Measurements from ENCODE around the gene AVEN.
"Not testable (repeated sequence)": the region's sequence is repeated elsewhere in the genome, so short reads cannot be mapped to it uniquely, and the experiment has no call there.

AVEN gene

DNA sequence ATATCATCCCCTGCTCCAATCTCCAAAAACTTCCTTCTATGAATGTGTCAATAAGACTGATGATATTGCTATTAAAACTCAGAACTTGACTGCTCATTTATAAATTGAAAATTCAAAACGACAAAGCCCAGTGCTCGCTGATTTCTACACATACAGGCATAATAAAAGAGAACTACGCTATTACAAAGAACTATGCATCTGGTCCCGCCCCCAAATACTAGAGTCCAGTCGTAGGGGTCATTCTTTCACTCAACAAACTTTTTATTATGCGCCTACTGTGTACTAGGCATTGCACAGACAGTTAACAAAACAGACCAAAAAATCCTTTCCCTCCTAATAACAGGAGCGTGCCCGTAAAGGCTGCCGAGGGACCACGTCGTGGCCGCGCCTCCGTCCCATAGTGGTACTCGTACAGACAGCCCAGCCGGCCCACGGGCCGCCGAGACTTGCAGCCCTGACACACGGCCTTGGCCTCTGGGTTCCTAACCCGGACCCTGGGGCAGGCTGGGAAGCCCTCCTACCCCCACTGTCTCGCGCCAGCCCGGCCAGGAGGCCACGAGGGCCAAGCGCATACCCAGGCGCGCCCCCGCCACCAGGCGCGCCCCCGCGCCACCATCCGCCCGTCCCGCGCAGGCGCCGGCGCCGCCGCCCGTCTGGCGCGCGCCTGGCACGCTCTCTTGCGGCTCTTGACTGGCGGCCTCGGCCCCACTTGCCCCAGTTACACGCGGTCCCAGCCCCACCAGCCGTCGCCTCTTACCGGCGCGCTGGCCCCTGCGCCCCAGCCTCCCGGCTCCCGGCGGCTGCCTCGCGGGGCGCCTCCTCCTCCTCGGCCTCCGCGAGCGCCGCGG, 757 bp downstream of the AVEN start:
- DNase-seq: peak; percentile 85

- no peak for DNase-seq
These were observed 6.8 kb downstream of the AVEN start for GRCh38 chr15:34031987-34032760.

- no peak for DNase-seq
These were observed 11.4 kb downstream of the AVEN start for GRCh38 chr15:34027606-34028005.

- no peak for DNase-seq
These were observed 13.8 kb downstream of the AVEN start for GRCh38 chr15:34025252-34025651.

DNA sequence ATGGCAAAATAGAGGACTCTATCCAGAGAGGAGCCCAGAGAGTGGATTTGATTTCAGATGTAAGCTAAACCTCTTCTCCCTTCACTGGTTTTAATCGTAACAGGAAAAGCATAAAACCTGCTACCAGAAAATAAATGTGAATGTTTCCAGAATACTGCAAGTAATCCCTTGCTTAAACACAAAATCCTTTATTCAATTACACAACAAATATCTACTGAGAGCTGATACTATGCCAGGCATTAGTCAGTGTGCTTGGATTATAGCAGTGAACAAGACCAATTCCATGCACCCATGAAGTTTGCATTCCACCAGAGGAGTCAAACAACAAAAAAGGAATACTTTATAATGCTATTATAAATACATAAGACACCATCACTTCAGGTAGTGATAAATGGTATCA, 15.1 kb downstream of the AVEN start:
- no peak for DNase-seq

DNA sequence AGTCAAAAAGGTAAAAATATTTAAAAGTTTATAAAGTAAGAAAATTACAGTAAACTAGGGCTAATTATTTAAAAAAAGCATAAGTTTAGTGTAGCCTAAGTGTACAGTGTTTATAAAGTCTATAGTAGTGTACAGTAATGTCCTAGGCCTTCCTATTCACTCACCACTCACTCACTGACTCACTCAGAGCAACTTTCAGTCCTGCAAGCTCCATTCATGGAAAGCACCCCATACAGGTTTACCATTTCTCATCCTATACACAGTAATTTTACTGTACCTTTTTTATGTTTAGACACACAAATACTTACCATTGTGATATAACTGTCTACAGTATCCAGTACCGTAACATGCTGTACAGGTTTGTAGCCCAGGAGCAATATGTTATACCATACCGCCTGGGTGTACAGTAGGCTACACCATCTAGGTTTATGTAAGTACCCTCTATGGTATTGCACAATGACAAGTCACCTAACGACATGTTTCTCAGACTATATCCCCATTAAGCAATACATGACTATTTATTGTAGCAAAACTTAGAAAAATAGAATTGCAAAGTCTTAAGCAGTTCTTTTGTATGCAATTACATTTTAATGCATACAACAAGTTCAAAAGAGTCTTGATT, 19.5 kb downstream of the AVEN start:
- DNase-seq: no peak

- not testable (repeated sequence) for DNase-seq
These were observed 20.3 kb downstream of the AVEN start for GRCh38 chr15:34018738-34019137.

- no peak for DNase-seq
These were observed 20.9 kb downstream of the AVEN start for GRCh38 chr15:34018021-34018645.

- DNase-seq: no peak
These were observed 24.4 kb downstream of the AVEN start for GRCh38 chr15:34014556-34014955.

GRCh38 chr15:34013746-34014145, 25.3 kb downstream of the AVEN start:
- DNase-seq: no peak

GRCh38 chr15:34012461-34013028, 26.5 kb downstream of the AVEN start:
- no peak for DNase-seq

DNA sequence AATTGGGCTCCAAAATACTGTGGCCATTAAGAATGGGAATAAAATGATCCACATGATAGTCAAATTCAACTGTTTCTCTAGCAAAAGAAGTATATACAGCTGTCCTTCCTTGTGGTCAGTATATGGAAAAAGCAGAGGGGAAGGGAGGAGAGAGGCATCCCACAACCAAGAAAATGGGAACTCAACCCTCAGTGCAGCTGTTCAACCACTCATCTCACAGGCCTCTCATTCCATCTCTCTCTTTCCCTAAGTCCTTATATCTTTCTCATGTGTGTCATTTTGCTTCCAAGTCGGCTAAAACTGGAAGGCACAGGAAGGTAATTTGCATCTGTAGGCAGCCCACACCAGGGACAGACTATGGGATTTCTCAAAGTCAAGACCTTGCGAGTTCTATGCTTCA, 27.5 kb downstream of the AVEN start:
- DNase-seq: no peak

- no peak for DNase-seq
These were observed 28.1 kb downstream of the AVEN start for GRCh38 chr15:34010921-34011320.

DNA sequence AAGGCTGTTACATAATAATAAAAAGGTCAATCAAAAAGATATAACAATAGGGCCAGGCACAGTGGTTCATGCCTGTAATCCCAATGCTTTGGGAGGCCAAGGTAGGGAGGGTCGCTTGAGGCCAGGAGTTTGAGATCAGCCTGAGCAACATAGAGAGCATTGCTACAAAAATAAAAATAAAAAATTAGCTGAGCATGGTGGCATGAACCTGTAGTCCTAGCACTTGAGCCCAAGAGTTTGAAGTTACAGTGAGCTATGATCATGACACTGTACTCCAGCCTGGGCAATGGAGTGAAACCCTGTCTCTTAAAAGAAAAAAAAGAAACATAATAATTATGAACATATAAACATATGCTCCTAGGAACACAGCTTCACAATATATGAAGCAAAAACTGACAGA, 29.3 kb downstream of the AVEN start:
- DNase-seq: no peak

DNA sequence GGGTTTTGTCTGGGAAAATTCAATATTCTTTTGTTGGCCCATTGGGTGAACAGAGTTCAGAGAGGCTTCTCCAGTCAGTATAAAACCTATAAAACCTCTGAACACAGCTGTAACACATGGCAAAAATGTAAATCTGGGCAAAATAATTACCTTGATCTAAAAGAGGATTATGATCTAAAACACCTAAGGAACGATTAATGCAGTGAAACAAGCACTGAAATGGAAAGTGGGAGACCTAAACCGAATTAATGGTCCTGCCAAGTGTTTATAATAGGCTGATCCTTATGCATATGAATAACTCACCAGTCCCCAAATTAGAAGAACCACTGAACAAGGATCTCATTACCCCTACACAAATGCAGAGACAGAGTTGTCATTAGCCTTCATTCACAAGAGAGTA, 32.6 kb downstream of the AVEN start:
- DNase-seq: no peak

- no peak for DNase-seq
These were observed 37.5 kb downstream of the AVEN start for GRCh38 chr15:34001536-34001935.

DNA sequence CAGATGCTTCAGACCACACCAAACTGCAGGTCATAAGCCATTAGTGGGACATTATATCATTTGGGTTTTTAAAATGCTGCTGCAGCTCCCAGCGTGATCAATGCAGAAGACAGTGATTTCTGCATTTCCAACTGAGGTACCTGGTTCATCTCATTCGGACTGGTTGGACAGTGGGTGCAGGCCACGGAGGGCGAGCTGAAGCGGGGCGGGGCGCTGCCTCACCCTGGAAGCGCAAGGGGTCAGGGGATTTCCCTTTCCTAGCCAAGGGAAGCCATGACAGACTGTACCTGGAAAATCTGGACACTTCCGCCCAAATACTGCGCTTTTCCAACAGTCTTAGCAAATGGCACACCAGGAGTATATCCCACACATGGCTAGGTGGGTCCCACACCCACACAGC, 43.3 kb downstream of the AVEN start:
- not testable (repeated sequence) for DNase-seq

GRCh38 chr15:33994005-33994615, 44.9 kb downstream of the AVEN start:
- DNase-seq: peak; percentile 54

DNA sequence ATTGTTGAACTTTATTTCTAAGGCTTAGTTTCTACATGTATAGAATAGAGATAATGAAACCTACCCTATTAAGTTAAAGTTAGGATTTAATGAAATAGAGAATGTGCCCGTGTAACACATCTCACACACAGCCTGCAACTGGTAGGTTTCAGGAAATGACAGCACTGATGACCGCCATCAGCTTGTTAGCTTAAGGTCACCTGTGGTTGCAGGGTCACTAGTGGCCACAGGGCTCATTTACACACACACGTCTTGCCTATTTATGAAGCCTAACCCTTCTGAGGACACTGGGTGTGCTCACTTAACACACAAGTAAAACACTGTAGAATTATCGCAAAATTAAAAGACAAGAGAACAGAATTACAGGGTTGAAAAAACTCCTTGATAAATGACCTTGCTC, 50.6 kb downstream of the AVEN start:
- no peak for DNase-seq

DNA sequence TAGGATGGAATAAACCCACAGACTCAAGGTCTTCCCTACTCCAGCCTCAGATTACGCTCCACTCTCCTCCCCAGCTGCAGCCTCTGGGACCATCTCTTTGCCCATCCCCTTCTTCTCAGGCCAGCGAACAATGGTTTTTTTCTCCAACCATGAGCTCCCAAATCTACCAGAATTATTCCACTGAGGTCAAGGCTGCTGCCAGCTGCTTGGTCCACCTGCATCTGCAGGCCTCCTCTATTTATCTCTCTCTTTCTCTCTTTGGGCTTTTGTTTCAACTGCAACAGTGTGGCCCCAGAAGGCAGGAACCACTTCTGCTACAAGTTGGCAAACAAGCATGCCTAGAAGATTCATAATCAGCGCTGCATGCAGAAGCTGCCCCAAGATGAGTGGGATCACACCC, 51.6 kb downstream of the AVEN start:
- no peak for DNase-seq

DNA sequence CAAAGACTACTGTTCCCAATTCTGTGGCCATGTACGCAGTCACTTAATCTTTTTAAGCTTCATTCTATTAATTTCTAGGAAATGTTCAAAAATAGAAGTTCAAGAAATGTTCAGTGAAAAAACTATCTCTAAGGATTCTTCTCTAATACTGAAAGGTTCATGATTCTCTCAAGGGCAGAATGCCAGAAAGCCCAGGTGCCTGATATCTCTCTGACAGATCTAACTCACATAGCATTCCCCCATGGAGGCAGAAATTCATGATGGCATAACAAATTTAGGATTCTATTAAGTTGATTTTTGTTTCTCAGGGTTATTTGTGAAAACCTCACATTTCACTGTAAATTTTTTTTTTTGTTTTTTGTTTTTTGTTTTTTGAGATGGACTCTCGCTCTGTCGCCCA, 53.3 kb downstream of the AVEN start:
- no peak for DNase-seq

GRCh38 chr15:33985287-33985686, 53.7 kb downstream of the AVEN start:
- no peak for DNase-seq

DNA sequence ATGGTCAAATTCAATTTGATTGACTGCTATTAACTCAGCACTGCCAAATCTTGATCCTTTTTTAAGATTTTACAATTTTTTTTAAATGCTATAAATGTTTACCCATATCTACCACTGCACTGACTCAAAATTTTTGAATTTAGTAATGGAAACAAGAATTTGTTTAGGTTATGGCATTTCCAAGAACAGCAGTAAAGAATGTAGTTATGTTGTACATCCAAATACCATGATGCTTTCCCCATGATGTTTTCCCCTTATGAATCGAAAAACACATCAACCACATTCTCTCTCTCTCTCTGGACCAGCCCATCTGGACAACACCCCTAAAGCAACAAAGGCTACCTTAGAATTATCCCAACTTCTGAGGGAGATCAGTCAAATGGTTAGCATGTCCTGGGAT, 56.5 kb downstream of the AVEN start:
- DNase-seq: no peak

All from DMS53 (cell line).